C1 segment of cervical spinal cord (tissue), 14 donors: ENCODE measurements around the gene FNTB.

Source experiments
- DNase-seq, 14 donors: peaks; one replicate each; lab custom pipeline; 2025; lab: John Stamatoyannopoulos, UW

FNTB gene

DNA sequence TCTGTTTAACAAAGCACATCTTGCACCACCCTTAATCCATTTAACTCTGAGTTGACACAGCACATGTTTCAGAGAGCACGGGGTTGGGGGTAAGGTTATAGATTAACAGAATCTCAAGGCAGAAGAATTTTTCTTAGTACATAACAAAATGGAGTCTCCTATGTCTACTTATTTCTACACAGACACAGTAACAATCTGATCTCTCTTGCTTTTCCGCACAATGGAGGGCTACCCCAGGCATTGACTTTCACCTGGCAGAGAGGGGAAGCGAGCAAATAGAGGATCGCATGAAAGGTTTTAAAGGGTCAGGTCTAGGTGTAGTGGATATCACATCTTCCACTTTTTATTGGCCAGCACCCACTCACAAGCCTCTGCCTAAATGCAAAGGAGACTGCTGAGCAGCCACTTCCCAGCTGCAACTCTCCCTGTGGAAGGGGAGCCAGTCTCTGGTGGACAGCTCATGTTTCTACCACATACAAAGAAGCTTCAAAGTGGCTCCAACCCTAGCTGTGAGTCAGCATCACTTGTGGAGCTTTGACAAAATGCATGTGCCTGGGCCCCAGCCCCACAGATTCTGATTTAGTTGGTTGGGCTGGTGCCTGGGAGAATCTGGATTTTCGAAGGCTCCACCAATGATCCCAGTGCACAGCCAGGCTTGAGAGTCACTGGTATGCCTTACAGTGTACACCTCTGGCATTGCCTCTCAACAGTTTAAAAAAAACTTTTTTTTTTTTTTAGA lies 7.2 kb upstream of the FNTB start:
- DNase-seq = no peak

DNA sequence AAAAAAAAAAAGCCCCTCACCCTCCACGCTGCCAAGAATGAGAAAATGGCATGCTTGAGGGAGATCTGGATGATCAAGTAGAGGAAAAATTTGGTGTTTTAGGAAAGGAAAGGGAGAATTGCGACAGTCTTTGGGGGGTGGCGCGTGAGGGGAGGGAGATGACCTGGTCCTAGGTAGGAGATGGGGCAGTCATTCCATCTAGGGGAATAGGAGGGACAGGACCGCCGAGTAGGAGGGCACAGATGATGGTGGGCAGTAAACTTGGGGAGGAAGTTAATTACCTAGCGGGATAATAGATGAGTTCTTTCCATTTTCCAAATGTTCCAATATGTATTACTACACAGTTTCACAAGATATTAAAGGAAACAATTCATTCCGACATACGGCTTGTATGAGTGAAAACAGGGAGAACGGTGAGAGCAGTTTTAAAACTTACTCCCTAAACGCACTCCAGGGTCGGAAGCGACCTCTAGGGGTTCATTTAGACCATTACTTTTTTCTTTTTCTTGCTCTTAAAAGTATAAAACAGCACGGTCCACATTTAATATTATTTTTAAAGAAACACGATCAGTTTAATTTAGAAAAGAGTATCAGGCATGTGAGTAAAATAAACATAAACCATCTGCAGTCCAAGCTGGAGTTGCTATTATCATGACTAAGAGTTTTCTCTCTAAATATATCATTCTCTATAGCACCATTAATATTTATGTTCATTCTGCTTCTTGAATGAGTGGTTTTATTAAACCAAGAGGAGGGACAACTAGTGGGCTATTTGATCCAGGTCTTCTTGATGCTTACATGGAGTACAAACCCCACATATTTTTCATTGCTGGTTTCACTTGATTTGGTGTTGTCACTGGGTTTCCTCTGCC lies 3.0 kb upstream of the FNTB start:
- DNase-seq = peak in 1 of 14 donors; percentile 48

DNA sequence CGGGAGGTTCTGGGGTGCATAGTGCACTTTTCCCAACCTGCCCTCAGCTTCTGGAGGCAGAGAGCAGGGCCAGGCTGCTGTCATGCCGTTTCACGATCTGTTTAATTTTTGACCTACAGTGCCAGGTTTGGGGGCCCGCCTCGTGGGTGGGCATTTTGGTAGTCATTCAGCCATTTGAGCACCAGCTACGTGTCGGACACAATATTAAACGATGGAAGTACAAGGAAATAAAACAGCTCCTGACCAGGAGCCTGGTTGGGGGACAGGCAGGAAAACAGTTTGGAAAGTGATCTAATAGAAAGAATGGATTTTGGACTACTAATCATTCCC lies 708 bp downstream of the FNTB start:
- peak in 1 of 14 donors; percentile 41 for DNase-seq

DNA sequence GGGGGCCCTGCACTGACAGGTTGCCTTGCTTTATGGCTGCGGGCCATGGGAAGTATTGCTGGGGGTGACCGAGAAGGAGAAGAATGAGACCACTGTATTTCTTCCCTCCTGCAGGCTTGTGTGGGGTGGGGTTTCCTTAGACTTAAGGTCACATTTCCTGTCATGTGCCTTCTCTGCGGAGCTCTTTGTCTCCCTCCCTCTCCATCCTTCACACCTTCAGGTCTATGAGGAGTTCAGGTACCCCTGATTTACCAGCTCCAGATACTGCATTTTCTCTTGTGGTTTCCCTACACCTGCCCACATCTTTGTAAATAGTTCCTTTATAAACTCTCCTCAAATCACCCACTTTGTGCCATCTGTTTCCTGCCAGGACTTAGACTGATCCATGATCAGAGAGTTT lies 3.6 kb downstream of the FNTB start:
- no peak for DNase-seq

DNA sequence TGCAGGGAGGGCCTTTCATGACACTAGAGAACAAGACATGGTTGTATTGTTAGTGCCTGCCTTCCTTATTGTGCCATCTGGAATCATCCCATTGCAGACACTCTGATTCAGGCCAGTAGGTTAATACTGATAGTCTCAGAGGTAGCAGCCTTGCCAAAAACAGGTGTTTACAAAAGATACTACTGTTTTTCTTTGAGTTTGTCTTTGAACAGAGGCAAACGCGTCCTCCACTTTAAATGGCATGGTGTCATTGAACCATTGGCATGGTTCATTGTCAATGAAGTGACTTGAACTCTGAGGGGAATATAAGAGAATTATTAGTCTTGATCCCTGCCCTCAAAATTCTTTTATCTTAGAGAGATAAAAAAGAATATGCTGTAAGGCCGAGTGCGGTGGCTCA lies 4.2 kb downstream of the FNTB start:
- DNase-seq = no peak

DNA sequence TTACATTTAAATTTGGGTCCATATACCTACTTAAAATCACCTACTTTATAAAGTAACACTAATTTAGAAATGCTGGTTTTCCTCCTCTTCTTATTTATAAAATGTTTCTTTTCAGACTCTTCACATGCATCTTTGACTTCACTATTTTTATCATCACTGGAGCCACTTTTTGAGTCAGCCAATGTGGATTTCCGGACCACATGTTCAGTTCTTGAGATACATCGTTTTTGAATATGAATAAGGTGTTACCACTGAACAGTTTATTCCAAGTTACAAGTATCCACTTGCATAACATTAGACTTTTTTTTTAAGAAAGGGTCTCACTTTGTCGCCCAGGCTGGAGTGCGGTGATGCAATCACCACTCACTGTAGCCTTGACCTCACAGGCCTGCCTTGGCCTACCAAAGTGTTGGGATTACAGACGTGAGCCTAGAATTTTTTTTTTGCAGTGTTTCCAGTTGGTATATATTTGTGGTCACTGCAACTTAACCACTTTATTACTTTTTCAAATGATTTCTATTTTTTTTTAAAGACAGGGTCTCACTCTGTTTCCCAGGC lies 5.7 kb downstream of the FNTB start:
- DNase-seq = no peak

DNA sequence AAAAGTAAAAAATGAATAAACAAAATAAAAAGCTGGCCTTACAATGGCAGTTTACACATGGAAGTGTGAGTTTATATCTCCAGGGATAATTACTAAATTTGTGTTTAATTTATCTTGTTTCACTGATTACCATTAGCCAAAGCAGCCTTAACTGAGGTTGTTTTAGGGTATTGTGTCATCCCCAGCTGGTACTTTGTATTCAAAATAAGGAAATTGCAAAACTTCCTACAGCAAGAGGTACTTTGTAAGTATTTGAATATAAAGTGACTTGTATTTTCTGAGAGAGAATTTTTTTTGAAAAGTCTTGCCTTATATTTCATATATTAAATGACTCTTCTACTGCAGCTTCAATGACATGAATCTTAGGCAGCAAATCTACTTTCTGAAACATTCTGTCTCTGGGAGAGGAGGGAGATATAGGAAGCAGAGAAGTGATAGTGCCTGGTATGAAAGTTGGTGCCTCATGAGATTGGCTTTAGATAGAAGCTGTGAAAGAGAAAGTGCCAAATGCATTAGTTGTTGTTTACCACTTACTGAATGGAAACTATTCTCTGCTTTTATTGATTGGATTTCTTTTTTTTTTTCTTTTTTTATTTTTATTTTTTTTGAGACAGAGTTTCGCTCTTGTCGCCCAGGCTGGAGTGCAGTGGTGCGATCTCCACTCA lies 6.7 kb downstream of the FNTB start:
- DNase-seq = no peak

DNA sequence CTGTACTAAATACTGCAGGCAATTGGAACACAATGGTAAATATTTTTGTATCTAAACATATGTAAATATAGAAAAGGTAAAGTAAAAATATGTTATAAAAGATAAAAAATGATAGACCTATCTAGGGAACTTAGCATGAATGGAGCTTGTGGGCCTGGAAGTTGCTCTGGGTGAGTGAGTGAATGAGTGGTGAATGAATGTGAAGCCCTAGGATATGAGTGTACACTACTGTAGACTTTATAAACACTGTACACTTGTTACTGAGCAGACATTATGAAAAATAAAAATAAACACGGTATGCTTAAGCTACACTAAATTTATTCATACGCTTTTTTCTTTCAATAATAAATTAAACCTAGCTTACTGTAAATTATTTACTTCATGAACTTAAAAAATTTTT lies 7.8 kb downstream of the FNTB start:
- no peak for DNase-seq

DNA sequence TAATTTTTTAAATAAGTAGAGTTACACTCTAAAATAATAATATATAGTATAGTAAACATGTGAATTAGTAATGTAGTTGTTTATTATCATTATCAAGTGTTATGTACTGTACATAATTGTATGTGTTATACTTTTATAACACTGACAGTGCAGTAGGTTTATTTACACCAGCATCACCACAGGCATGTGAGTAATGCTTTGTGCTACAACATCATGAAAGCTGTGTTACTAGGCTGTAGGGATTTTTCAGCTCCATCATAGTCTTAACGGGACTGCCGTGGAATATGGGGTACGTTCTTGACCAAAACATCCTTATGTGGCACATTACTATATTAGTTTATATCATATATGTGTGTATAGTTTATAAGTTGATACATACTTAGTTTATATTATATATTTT lies 8.6 kb downstream of the FNTB start:
- no peak for DNase-seq

DNA sequence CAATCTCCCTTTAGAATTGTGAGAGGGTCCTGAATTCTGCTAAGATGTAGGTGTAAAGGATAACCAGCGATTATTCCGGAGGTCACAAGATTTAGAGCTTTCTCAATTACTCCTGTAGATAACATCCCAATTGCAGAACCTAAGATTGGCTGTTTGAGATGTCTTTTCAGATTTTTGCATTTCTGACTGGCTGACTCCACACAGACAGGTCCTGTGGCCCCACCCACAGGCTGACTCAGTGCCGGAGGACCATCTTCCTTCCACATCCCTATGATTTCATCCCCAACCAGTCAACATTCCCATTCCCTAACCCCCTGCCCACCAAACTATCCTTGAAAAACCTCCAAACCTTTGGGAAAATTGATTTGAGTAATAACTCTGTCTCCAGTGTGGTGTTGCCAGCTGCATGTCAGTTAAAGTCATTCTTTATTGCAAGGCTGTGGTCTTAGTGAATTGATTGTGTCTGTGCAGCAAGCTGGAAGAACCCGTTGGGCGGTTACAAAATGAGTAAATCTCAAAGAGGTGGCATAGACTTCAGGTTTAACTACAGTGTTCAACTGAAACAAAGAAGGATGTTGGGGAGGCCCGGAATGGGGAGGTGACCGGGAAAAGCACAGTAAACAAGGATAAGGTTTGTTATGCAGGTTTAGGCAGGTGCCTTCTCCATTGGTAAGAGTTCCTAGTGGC lies 10.6 kb downstream of the FNTB start:
- peak in 6 of 14 donors; percentile 11 to 37 (median 22) for DNase-seq

DNA sequence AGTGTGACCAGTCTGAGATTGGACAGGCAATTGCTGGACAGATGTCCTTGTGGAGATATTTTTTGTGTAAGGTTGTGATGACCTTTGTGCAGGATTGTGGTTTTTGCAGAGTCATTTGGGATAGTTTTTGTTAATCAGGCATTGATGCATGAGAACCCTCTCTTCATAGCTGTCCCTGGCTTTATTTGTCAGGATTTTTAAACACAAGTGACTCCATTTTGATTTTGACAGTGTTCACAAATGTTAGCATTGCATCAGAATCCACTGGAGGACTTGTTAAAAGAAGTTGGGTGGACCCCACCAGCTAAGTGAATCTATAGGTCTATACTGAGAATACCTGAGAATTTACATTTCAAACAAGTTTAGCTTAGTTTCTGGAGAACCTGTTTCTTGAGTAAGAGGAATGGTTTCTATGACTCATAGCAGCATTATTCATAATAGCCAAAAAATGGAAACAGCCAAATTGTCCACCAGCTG lies 11.8 kb downstream of the FNTB start:
- no peak for DNase-seq

DNA sequence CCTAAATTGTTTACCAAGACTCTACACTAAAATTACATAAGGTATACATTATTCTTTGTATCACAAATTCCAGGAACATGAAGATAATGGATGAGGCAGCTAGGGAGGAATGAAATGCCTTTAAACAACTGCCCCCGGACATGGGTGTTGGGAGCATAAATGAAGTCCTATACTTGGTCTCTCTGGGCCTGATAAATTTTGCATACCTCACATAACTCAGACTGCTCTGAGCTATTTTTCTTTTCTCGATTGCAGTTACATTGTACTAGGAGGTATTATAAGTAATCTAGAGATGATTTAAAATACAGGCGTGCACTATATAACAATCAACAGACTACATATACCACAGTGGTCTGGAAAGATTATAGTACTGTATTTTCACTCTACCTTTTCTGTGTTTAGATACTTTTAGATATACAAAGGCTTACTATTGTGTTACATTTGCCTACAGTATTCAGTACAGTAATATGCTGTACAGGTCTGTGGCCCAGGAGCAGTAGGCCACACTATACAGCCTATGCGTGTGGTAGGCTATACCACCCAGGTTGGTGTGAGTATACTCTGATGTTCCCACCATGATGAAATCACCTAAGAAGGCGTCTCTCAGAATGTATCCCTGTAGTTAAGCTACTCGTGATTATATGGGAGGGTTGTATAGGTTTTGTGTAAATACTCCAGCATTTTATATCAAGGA lies 14.3 kb downstream of the FNTB start:
- DNase-seq = no peak

DNA sequence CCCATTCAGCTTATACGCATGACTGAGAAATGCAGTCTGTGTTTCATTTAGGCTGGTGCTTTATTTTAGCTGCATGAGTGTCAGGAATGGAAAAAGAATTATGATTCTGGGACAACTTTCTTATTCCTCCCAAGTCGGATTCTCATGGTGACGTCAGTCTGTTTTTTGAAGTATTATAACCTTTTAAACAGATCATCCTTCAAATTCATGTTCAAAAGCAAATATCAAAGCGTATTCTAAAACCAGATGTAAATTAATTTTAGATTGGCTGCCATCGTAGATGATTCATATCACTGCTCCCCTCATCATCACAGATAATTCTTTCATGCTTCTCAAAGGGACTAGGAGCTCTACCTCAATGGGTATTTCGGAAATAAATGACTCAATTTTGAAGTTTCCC lies 15.0 kb downstream of the FNTB start:
- no peak for DNase-seq

DNA sequence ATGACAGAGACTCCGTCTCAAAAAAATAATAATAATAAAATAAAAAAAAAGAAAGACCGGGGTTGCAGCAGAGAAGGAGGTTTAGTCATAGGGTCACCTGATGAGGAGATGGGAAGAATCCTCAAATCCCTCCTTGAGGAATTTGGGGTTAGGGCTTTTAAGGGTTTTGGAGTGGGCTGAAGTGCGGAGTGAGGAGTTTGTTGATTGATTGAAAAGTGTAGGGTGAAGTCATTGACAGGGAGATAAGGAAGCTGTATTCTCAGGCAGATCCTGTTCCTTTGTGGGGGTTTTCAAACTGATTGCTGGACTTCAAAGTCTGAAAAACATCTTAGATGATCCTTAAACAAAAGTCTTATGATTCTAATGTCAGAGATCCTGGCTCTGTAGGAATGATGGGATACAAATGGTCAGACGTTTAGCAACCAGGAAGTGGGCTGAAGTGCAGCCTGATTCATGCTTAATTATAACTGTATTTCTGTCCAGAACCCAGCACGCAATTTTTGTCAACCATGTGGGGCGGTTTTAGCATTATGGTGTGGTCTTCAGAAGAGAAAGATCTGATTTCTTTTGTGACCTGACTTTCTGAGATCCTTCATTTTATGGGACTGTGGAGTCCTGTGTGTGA lies 16.0 kb downstream of the FNTB start:
- DNase-seq = no peak

DNA sequence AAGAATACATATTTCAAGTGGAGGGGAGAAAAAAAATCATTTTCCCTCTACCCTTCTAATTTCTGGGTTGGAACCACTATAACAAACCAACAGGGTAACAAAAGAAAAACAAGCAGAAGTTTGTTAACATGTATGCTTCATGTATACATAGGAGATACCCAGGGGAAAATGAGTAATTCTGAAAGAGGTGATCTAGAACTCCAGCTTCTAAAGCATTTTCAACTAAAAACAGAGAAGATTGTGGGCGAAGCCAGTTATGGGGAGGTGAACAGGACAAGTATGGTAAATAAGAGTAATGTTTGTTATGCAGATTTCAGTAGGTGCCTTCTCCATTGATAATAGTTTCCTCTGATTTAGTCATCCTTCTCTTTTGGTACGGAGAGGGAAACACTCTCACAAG lies 16.7 kb downstream of the FNTB start:
- no peak for DNase-seq

DNA sequence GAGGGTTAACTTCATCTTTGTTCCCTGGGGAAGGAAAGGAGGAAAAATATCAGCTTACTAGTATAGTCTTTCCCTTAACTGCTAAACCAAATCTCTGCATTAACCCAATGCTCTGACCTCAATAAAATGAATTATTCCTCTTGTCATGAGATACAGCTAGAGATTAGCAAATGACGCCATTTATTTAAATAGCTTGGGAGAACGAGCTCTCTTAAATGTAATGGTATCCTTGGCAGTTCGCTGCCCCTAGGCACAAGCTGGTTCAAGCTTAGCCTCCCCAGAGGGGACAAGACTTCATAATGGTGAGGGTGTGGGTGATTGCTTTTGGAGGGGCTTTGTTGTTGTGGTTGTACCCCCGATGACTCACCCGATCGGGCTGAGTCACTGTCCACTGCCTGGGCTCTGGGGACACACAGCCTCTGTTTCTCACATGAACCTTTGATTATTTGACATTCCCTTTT lies 19.6 kb downstream of the FNTB start:
- DNase-seq = peak in 2 of 14 donors; percentile 35 to 41

DNA sequence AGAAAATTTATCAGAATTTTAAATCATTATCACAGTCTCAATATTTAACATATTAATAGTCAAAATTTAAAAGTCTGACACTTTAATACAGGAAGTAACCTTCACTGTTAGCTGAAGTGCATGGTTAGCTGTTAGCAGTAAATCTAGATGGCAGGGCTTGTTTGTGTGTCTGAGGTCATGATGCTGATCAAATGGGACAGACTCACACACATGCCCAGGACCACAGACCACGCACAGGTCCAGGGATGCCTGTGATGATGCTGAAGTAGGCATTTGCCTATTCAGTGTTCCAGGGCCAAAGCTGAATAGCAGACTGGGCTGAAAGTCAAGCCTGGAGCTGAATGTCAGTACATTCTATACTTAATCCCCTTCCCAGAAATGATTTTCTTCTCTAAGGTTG lies 20.5 kb downstream of the FNTB start:
- DNase-seq = no peak

DNA sequence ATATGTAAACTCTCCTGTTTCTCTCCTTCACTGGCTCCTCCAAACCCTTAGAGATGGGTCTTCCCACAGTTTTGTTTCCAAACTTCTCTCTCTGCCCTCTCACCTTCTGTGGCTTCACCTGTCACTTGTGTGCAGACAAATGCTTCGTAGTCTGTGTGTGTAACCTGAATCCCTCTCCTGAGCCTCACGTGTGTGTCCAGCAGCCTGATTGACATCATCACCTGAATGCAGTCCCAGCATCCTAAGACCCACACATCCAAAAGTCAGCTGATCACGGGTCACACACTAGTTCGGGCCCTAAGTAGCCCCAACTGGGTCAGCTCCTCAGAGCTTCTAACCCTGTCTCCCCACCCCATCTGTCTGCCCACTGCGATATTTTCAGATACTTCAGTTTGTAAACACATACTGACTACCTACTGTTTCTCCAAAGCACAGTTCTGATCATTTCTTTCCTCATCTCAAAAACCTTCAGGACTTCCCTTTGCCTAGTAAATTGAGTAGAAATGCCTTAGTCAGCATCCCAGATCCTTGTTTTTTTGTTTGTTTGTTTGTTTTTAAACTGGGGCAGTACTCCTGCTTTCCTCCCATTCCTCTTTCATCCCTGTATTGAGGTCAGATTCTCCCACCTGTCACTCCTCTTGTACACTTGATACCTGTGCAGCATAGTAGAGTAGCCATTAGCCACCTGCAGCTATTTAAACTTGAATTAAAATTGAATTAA lies 23.7 kb downstream of the FNTB start:
- DNase-seq = no peak

DNA sequence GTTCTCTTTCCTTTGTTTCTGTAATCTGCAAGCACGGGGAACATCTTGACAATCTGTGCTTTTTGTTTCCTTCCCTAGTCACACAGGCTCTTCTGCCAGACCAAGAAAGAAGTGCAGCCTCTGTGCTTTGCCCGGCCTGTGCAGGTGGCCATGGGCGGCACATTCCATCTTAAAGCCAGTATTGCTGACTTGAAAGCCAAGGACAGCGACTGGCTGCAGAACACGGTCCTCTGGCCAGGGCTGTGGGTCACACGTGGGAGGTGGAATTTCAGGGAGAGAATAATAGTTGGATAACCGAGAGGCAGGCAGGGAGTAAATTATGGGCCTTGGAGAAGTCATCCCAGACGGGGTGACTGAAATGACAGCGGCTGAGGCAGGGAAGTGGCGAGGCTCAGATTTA lies 24.8 kb downstream of the FNTB start:
- no peak for DNase-seq

DNA sequence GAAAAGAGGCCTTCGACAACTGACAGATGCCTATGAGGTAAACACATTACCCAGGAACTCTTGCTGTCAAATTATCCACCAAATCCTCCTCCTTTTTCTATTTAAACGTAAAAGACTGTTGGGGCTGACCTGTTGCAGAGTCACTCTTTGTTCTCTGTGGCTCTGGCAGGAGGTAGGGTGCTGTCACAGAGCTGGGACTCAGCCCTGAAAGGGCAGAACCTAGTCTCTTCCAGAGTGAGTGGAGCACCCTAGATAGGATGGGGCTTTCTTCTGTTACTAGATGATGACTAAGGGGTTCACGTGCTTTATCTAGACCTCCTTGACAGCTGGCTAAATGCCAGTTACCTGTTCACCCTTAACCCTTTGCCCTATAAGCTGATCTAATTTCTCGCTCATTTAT lies 25.7 kb downstream of the FNTB start:
- peak in 1 of 14 donors; percentile 18 for DNase-seq
